H1 (cell line): ENCODE results near the gene UCN. TPM values are rescaled to one million over a fixed set of nuclear protein-coding genes. Genes with fewer than 3 reads are reported as not detected.

ENCODE experiments used
- CTCF ChIA-PET: fragments of 300-600 bp; sonication (Branson Sonifier 250); formaldehyde crosslinking; loops from one replicate; lab custom pipeline; 2021; ENCODE audit not compliant: partially characterized antibody; lab: Charles Lee
- POLR2A ChIA-PET: fragments of 300-600 bp; sonication (Branson Sonifier 250); formaldehyde crosslinking; loops from one replicate; lab custom pipeline; 2021; ENCODE audit warnings: inconsistent platforms; ENCODE audit not compliant: partially characterized antibody; lab: Charles Lee
- DNase-seq, 2 experiments: peaks; one replicate each; pipeline versions ENCODE4 v3.0.0 to v3.0.0-alpha.2; 2010 to 2022; ENCODE audit warnings: low spot score in 2 of 2, low read depth in 1 of 2, mixed read lengths in 1 of 2
- FAIRE-seq: peaks from 2 replicates; lab custom pipeline; 2011; peaks lifted over from hg19 to GRCh38; lab: Jason Lieb, UNC
- H2AFZ ChIP-seq: 2 replicates; pipeline ENCODE4 v1.8.1; 2012; ENCODE audit warnings: low read length, inconsistent platforms
- H2AK5ac ChIP-seq: 2 replicates; pipeline ENCODE4 v1.6.1; 2013; ENCODE audit warnings: low read depth, low read length
- H2BK120ac ChIP-seq: replicated peaks from 2 replicates; pipeline ENCODE3; 2013; ENCODE audit warnings: low read depth, low read length, inconsistent platforms
- H2BK12ac ChIP-seq: 2 replicates; pipeline ENCODE4 v1.6.1; 2013; ENCODE audit warnings: low read depth, low read length
- H2BK15ac ChIP-seq: 2 replicates; pipeline ENCODE4 v1.6.1; 2013; ENCODE audit warnings: low read length
- H2BK20ac ChIP-seq: 2 replicates; pipeline ENCODE4 v1.6.1; 2013; ENCODE audit warnings: low read length
- H2BK5ac ChIP-seq: 2 replicates; pipeline ENCODE4 v1.6.1; 2013; ENCODE audit warnings: low read depth, low read length
- H3K14ac ChIP-seq: 2 replicates; pipeline ENCODE4 v1.6.1; 2013; ENCODE audit warnings: inconsistent platforms; ENCODE audit not compliant: insufficient read length
- H3K18ac ChIP-seq: 2 replicates; pipeline ENCODE4 v1.6.1; 2013; ENCODE audit warnings: low read length; ENCODE audit errors: extremely low read depth
- H3K23ac ChIP-seq: 2 replicates; pipeline ENCODE4 v1.6.1; 2013; ENCODE audit warnings: inconsistent platforms; ENCODE audit not compliant: insufficient read length
- H3K23me2 ChIP-seq: 2 replicates; pipeline ENCODE4 v1.6.1; 2013; ENCODE audit warnings: low read depth, low read length
- H3K27ac ChIP-seq: 2 replicates; pipeline ENCODE4 v1.6.1; 2011; ENCODE audit warnings: low read depth, low read length, inconsistent platforms
- H3K27me3 ChIP-seq, 4 experiments: replicated peaks in 1 of 4; 1 replicate in 1 of 4; 2 replicates in 3 of 4; pipeline versions ENCODE4 v1.6.1 to v1.8.1; 2011 to 2013; ENCODE audit warnings: low read length in 3 of 4, mild to moderate bottlenecking in 3 of 4, inconsistent platforms in 2 of 4, mixed read lengths in 2 of 4, moderate library complexity in 1 of 4; ENCODE audit not compliant: control insufficient read depth in 3 of 4, insufficient read depth in 3 of 4; ENCODE audit errors: extremely low read depth in 1 of 4
- H3K36me3 ChIP-seq, 4 experiments: 2 replicates each; pipeline versions ENCODE4 v1.6.1 to v1.8.1; 2011 to 2013; ENCODE audit warnings: mild to moderate bottlenecking in 4 of 4, low read length in 3 of 4, moderate library complexity in 2 of 4, control low read depth in 1 of 4, inconsistent platforms in 1 of 4; ENCODE audit not compliant: insufficient read depth in 4 of 4, control insufficient read depth in 2 of 4
- H3K4ac ChIP-seq: replicated peaks from 2 replicates; pipeline ENCODE3; 2013; ENCODE audit warnings: low read length, low read depth, mixed read lengths, inconsistent platforms; ENCODE audit not compliant: insufficient read length
- H3K4me1 ChIP-seq, 4 experiments: replicated peaks in 1 of 4; 1 replicate in 1 of 4; 2 replicates in 3 of 4; pipeline versions ENCODE4 v1.6.1 to v1.8.1; 2011 to 2013; ENCODE audit warnings: low read length in 3 of 4, inconsistent platforms in 2 of 4, mixed read lengths in 1 of 4; ENCODE audit not compliant: insufficient read depth in 4 of 4, control insufficient read depth in 3 of 4
- H3K4me2 ChIP-seq, 2 experiments: 2 replicates each; pipeline versions ENCODE4 v1.6.1 to v1.8.1; 2011 to 2013; ENCODE audit warnings: low read depth in 2 of 2, low read length in 2 of 2, control low read depth in 1 of 2, inconsistent platforms in 1 of 2, mild to moderate bottlenecking in 1 of 2; ENCODE audit not compliant: insufficient read depth in 1 of 2
- H3K4me3 ChIP-seq, 4 experiments: fragments of 200-600, 300-600 bp in 1 of 4; sonication (generic), shearing (Covaris generic), sonication (Bioruptor Twin) in 1 of 4; 2 replicates each; pipeline versions ENCODE4 v1.5.1 to v1.8.1; 2011 to 2016; ENCODE audit warnings: low read length in 4 of 4, low read depth in 3 of 4, control low read depth in 2 of 4, inconsistent platforms in 2 of 4, mild to moderate bottlenecking in 2 of 4, mixed read lengths in 1 of 4, moderate library complexity in 1 of 4; ENCODE audit not compliant: insufficient read depth in 2 of 4; ENCODE audit errors: extremely low read depth in 1 of 4
- H3K56ac ChIP-seq: replicated peaks from 2 replicates; pipeline ENCODE3; 2013; ENCODE audit warnings: low read depth, mild to moderate bottlenecking, mixed read lengths, low read length, inconsistent platforms; ENCODE audit not compliant: insufficient read length
- H3K79me1 ChIP-seq: 2 replicates; pipeline ENCODE4 v1.6.1; 2013; ENCODE audit warnings: low read depth, low read length, control low read depth
- H3K79me2 ChIP-seq, 2 experiments: 2 replicates each; pipeline versions ENCODE4 v1.6.1 to v1.8.1; 2012 to 2013; ENCODE audit warnings: low read length in 2 of 2, mild to moderate bottlenecking in 2 of 2, inconsistent platforms in 1 of 2; ENCODE audit not compliant: insufficient read depth in 2 of 2, control insufficient read depth in 1 of 2
- H3K9ac ChIP-seq, 4 experiments: replicated peaks in 1 of 4; 1 replicate in 1 of 4; 2 replicates in 3 of 4; pipeline versions ENCODE4 v1.6.1 to v1.8.1; 2011 to 2013; ENCODE audit warnings: low read depth in 3 of 4, low read length in 3 of 4, control low read depth in 2 of 4, mild to moderate bottlenecking in 2 of 4, moderate library complexity in 2 of 4, inconsistent platforms in 1 of 4; ENCODE audit errors: extremely low read depth in 1 of 4
- H3K9me3 ChIP-seq, 2 experiments: 2 replicates each; pipeline versions ENCODE4 v1.6.1 to v1.8.1; 2012 to 2013; ENCODE audit warnings: mild to moderate bottlenecking in 2 of 2, moderate library complexity in 2 of 2, control low read depth in 1 of 2, inconsistent platforms in 1 of 2, low read depth in 1 of 2, low read length in 1 of 2, mixed read lengths in 1 of 2; ENCODE audit not compliant: insufficient read depth in 2 of 2
- H4K20me1 ChIP-seq, 2 experiments: replicated peaks in 1 of 2; 2 replicates each; pipeline versions ENCODE3 to v1.8.1; 2011 to 2013; ENCODE audit warnings: inconsistent platforms in 2 of 2, low read length in 2 of 2, mild to moderate bottlenecking in 1 of 2; ENCODE audit not compliant: insufficient read depth in 2 of 2, control insufficient read depth in 1 of 2
- H4K5ac ChIP-seq: 2 replicates; pipeline ENCODE4 v1.6.1; 2013; ENCODE audit warnings: low read length, low read depth, mixed read lengths, inconsistent platforms; ENCODE audit not compliant: insufficient read length
- H4K8ac ChIP-seq: 2 replicates; pipeline ENCODE4 v1.8.0; 2013; ENCODE audit warnings: mild to moderate bottlenecking, moderate library complexity, low read length, inconsistent platforms; ENCODE audit not compliant: insufficient read depth; ENCODE audit errors: extremely low read depth
- H4K91ac ChIP-seq: replicated peaks from 2 replicates; pipeline ENCODE3; 2013; ENCODE audit warnings: low read length, mixed read lengths, inconsistent platforms; ENCODE audit not compliant: insufficient read length
- BCL11A ChIP-seq, 2 experiments: IDR thresholded peaks; one replicate each; pipeline ENCODE4 v1.6.1; 2011; ENCODE audit warnings: low read depth in 2 of 2, low read length in 2 of 2, mild to moderate bottlenecking in 2 of 2
- BRCA1 ChIP-seq: IDR thresholded peaks from 2 replicates; pipeline ENCODE4 v1.6.1; 2012; ENCODE audit warnings: low read depth, low read length, improper control_type of control experiment
- CBX5 ChIP-seq: fragments of 300-800, 300-1000 bp; sonication (generic); IDR thresholded peaks from 2 replicates; pipeline ENCODE4 v1.7.1; 2016; ENCODE audit warnings: antibody characterized with exemption, low read length, low read depth
- CBX8 ChIP-seq: fragments of 300-800, 300-1000 bp; sonication (generic); IDR thresholded peaks from 2 replicates; pipeline ENCODE4 v1.7.1; 2016; ENCODE audit warnings: low read depth, low read length, borderline replicate concordance
- EP300 ChIP-seq, 2 experiments: IDR thresholded peaks; 1 replicate in 1 of 2; 2 replicates in 1 of 2; pipeline ENCODE4 v1.6.1; 2011 to 2012; ENCODE audit warnings: low read depth in 2 of 2, low read length in 2 of 2, mild to moderate bottlenecking in 2 of 2, borderline replicate concordance in 1 of 2, inconsistent platforms in 1 of 2, moderate library complexity in 1 of 2
- RFX5 ChIP-seq: IDR thresholded peaks from 2 replicates; pipeline ENCODE4 v1.6.1; 2011; ENCODE audit warnings: low read depth, low read length, improper control_type of control experiment, borderline replicate concordance
- RXRA ChIP-seq: IDR thresholded peaks from 2 replicates; pipeline ENCODE4 v1.6.1; 2011; ENCODE audit warnings: low read depth, mild to moderate bottlenecking, low read length, moderate library complexity; ENCODE audit not compliant: insufficient read depth
- TAF1 ChIP-seq: IDR thresholded peaks from 2 replicates; pipeline ENCODE4 v1.6.1; 2011; ENCODE audit warnings: mild to moderate bottlenecking, low read depth, low read length
- WGBS, 2 experiments: shearing (Covaris generic) in 1 of 2; methylation state at CpG; one replicate each; pipeline versions ENCODE4 v1.1.6 to v1.1.7; 2013 to 2015; ENCODE audit warnings: low lambda C conversion rate in 2 of 2, mixed read lengths in 2 of 2, inconsistent platforms in 1 of 2, low coverage in 1 of 2, missing lambda C conversion rate in 1 of 2; ENCODE audit not compliant: insufficient replicate concordance in 2 of 2, insufficient coverage in 1 of 2, insufficient read length in 1 of 2; ENCODE audit errors: extremely low coverage in 1 of 2, missing lambda C conversion rate in 1 of 2; 5-methylcytosine and 5-hydroxymethylcytosine counted together
- polyA plus RNA-seq, 7 experiments: library from polyadenylated mRNA; depleted of rRNA in 3 of 7; stranded (reverse) in 5 of 7; unstranded in 2 of 7; fragments of >200 nt in 5 of 7; fragments of 200-250 nt in 2 of 7; gene quantifications; 1 replicate in 5 of 7; 2 replicates in 1 of 7; 4 replicates in 1 of 7; pipeline versions ENCODE4 v1.2.1 to v1.2.3, GENCODE V29; 2011 to 2013; ENCODE audit warnings: missing spikeins in 2 of 7, mixed read lengths in 2 of 7
- total RNA-seq: library from RNA; stranded (reverse); fragmentation: NEBNext Ultra II Directional; extraction: Animal tissue kit (Norgen Biotek cat#: 25700); gene quantifications from 2 replicates; pipeline ENCODE4 v1.2.1, GENCODE V29; 2021

The UCN gene
- total and polyA plus RNA-seq, 2 of the 8 experiments (the other 6 are each of a cell fraction or from before 2014, with no cell fraction given), result 0.35 TPM; not detected in 1

DNA sequence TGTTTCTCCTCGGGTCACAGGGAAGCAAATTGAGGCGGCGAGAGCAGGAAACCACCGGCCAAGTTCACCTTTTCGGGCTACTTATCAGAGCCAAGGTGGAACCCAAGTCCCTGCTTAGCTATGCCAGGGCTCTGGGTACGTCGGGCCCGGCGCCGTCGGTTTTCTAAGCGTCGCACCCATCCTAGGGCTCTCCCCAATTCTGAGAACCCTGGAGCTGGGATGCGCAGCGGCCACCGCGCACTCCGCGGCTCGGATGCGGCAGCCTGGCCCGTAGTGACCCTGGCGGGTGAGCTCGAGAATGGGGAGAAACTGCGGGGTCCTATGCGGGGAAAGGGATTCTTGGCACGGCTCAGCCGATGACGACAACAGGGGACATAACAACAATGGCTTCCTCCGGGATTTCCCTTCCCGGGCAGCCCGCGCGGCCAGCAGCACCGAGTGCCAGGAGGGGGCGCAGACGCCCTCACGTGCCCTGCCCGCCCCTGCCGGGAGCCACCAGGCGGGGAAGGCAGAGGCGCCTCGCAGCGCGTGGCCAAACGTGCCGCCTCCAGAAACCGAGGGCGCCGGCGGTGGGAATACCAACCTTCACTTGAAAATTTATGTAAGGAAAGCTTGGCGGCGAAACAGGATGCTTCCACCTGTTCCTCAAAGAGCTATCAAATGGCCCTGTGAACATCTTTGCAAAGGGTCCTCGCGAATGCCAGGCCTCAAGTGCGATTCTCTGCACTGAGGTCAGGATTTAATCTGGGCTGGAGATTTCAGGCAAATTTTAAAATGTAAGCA is 43.3 kb downstream of the UCN start:
- POLR2A ChIA-PET, result interaction anchor here (0.9 to 8.2 kb wide), 12 partner anchors 8 to 104 kb away, joined by 3 to 71 read pairs (median 4); partner anchors contain the start of genes ATRAID, CAD, DNAJC5G and SLC5A6
- Histone ChIP-seq H3K36me3 (no peaks in the 10 kb centered on the region), H3K4me1 (peaks cover 3 to 19% (median 14%) of the 10 kb centered on the region in 4 experiments), H3K27me3 (peaks cover 39 to 69% (median 60%) of the 10 kb centered on the region in 4 experiments), H4K5ac (no peak overlapping the region), H3K4me2 (peak overlapping the region; percentile 88 to 99), H4K91ac (peak overlapping the region; percentile 34), H2AFZ (peak overlapping the region; percentile 52; the same call in 1 of the 2 replicates), H3K79me2 (peaks cover 0 to 2% of the 10 kb centered on the region in 2 experiments; a peak in 1 of 4 replicates), H3K23me2 (peaks cover 19% of the 10 kb centered on the region; the same call in 1 of the 2 replicates), H3K4ac (no peak overlapping the region), H2BK5ac (no peak overlapping the region; the same call in 1 of the 2 replicates), H3K4me3 (peak overlapping the region; percentile 57 to 85 (median 62)), H3K9me3 (no peaks in the 10 kb centered on the region), H3K56ac (no peak overlapping the region), H3K18ac (peak overlapping the region; percentile 83; the same call in 1 of the 2 replicates), H3K9ac (peak overlapping the region in 3 of 4 experiments; percentile 22 to 44 (median 42); a peak in 5 of 7 replicates), H2BK120ac (no peak overlapping the region), H2BK20ac (peak overlapping the region; percentile 16; the same call in 1 of the 2 replicates), H3K27ac (no peak overlapping the region), H2AK5ac (0 out of 2 replicates have a peak overlapping the region, but pooled peaks have one; percentile 2), H4K20me1 (peaks cover 0 to 6% of the 10 kb centered on the region in 2 experiments), H3K23ac (no peak overlapping the region), H2BK12ac (peak overlapping the region; percentile 82; the same call in 1 of the 2 replicates), H3K14ac (no peak overlapping the region), H2BK15ac (peak overlapping the region; percentile 53), H4K8ac (peak overlapping the region; percentile 91), H3K79me1 (no peaks in the 10 kb centered on the region)
- 7% methylated on average over 47 of the region's 56 CpGs; no CpG with 5 or more reads in 1 of the 2 experiments for WGBS, 2 experiments
- FAIRE-seq (no peak), DNase-seq (peak in 1 of 2 experiments; percentile 89)
- CTCF ChIA-PET, result interaction anchor here (0.6 to 14.1 kb wide), 24 partner anchors 8 to 239 kb away, joined by 3 to 288 read pairs (median 6); partner anchors contain the start of genes ABHD1, DNAJC5G, EIF2B4 and PREB
- TF ChIP-seq RXRA (no peak), TAF1 (peak; percentile 51; the same call in 1 of the 2 replicates), RFX5 (no peak), BRCA1 (no peak), CBX8 (no peak), EP300 (IDR thresholded peaks at IDR 0.05; ENCODE audit: borderline replicate concordance in 1 of 2, low read depth in 2 of 2, low read length in 2 of 2) (no peak), BCL11A (IDR thresholded peaks at IDR 0.05; ENCODE audit: low read depth in 2 of 2, low read length in 2 of 2) (no peak), CBX5 (no peak)
